Measurements from ENCODE around the gene LAMA2. TPM values are rescaled to one million over a fixed set of nuclear protein-coding genes. Genes with fewer than 3 reads are reported as not detected.

Gene LAMA2
- total RNA-seq, 1 experiment from 2014 or later, result 0.28 TPM

GRCh38 chr6:129133770-129134192 lies 250.8 kb downstream of the LAMA2 start:
- no peaks in the 10 kb centered on the region for H3K36me3 ChIP-seq (ENCODE audit: control insufficient read depth, insufficient read depth, low read length)
- H3K4me3 ChIP-seq (ENCODE audit: low read depth in 2 of 2, low read length in 2 of 2), result no peak overlapping the region
- ChIA-PET POLR2A (no interaction called here), CTCF (no interaction called here)
- H3K4me1 ChIP-seq (ENCODE audit: control insufficient read depth, insufficient read depth, low read length), result no peaks in the 10 kb centered on the region
- intact Hi-C loops (cut with micrococcal nuclease; ENCODE audit: unreplicated experiment) (no loop called here), in situ Hi-C loops (cut with HindIII; ENCODE audit: low pct_unique_long_range_greater_than_20kb, low sequenced_read_pairs) (no loop called here)
- no peaks in the 10 kb centered on the region for H3K27me3 ChIP-seq (ENCODE audit: control insufficient read depth, insufficient read depth, low read length)
- H3K27ac ChIP-seq (ENCODE audit: low read length), result no peak overlapping the region
- TF ChIP-seq, protein P1, sequence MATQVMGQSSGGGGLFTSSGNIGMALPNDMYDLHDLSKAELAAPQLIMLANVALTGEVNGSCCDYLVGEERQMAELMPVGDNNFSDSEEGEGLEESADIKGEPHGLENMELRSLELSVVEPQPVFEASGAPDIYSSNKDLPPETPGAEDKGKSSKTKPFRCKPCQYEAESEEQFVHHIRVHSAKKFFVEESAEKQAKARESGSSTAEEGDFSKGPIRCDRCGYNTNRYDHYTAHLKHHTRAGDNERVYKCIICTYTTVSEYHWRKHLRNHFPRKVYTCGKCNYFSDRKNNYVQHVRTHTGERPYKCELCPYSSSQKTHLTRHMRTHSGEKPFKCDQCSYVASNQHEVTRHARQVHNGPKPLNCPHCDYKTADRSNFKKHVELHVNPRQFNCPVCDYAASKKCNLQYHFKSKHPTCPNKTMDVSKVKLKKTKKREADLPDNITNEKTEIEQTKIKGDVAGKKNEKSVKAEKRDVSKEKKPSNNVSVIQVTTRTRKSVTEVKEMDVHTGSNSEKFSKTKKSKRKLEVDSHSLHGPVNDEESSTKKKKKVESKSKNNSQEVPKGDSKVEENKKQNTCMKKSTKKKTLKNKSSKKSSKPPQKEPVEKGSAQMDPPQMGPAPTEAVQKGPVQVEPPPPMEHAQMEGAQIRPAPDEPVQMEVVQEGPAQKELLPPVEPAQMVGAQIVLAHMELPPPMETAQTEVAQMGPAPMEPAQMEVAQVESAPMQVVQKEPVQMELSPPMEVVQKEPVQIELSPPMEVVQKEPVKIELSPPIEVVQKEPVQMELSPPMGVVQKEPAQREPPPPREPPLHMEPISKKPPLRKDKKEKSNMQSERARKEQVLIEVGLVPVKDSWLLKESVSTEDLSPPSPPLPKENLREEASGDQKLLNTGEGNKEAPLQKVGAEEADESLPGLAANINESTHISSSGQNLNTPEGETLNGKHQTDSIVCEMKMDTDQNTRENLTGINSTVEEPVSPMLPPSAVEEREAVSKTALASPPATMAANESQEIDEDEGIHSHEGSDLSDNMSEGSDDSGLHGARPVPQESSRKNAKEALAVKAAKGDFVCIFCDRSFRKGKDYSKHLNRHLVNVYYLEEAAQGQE (IDR thresholded peaks at IDR 0.05; ENCODE audit: insufficient read depth in 1 of 2, low read depth in 2 of 2, low read length in 1 of 2), result no peak
- no peak for TF ChIP-seq CTCF (IDR thresholded peaks at IDR 0.05)
- ATAC-seq (no peak), DNase-seq (ENCODE audit: low read depth, low spot score) (no peak)
- no peaks in the 10 kb centered on the region for H3K9me3 ChIP-seq (ENCODE audit: control insufficient read depth, insufficient read depth, low read depth, low read length)
- BruUV-seq (replicated peaks), result no TSS peak

DNA sequence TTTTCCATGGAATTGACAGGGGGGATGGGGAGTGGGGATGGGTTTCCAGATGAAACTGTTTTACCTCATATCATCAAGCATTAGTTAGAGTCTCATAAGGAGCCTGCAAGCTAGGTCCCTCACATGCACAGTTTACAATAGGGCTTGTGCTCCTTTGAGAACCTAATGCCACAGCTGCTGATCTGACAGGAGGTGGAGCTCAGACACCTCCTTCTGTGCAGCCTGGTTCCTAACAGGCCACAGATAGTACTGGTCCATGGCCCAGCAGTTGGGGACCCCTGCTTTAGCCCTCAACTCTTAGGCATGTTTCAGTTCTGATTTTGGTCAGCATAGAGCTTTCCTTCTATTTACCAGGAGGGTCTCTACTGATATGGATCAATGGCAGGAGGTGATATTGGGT lies 251.6 kb downstream of the LAMA2 start:
- ChIA-PET POLR2A (no interaction called here), CTCF (interaction anchor here (0.7 kb wide), 1 partner anchor 16 kb away, joined by 3 read pairs; no protein-coding TSS in a partner anchor)
- ATAC-seq (no peak), DNase-seq (ENCODE audit: low read depth, low spot score) (no peak)
- intact Hi-C loops (cut with micrococcal nuclease; ENCODE audit: unreplicated experiment) (no loop called here), in situ Hi-C loops (cut with HindIII; ENCODE audit: low pct_unique_long_range_greater_than_20kb, low sequenced_read_pairs) (no loop called here)
- Histone ChIP-seq H3K4me1 (ENCODE audit: control insufficient read depth, insufficient read depth, low read length) (no peaks in the 10 kb centered on the region), H3K27ac (ENCODE audit: low read length) (no peak overlapping the region), H3K27me3 (ENCODE audit: control insufficient read depth, insufficient read depth, low read length) (no peaks in the 10 kb centered on the region), H3K36me3 (ENCODE audit: control insufficient read depth, insufficient read depth, low read length) (no peaks in the 10 kb centered on the region), H3K4me3 (ENCODE audit: low read depth in 2 of 2, low read length in 2 of 2) (no peak overlapping the region), H3K9me3 (ENCODE audit: control insufficient read depth, insufficient read depth, low read depth, low read length) (no peaks in the 10 kb centered on the region)
- no TSS peak for BruUV-seq (replicated peaks)
- TF ChIP-seq, protein P1 (IDR thresholded peaks at IDR 0.05; ENCODE audit: insufficient read depth in 1 of 2, low read depth in 2 of 2, low read length in 1 of 2), result no peak
- TF ChIP-seq CTCF (IDR thresholded peaks at IDR 0.05), result peak; percentile 9; the same call in 1 of the 2 replicates
